Stimulated activated CD4-positive, alpha-beta T cell treated with anti-CD3 and anti-CD28 coated beads, Interleukin-2, amount 100 ng/mL, for 4 hours (primary cell): ENCODE measurements around the gene RNF222.
"Not testable (repeated sequence)": the region's sequence is repeated elsewhere in the genome, so short reads cannot be mapped to it uniquely, and the experiment has no call there.

Experiments used
- DNase-seq: peaks from one replicate; pipeline ENCODE4 v3.0.0-alpha.2; 2020; ENCODE audit warnings: low read depth

Gene RNF222

GRCh38 chr17:8378117-8378516 is 19.5 kb downstream of the RNF222 start:
- not testable (repeated sequence) for DNase-seq

GRCh38 chr17:8377422-8377821 is 20.2 kb downstream of the RNF222 start:
- no peak for DNase-seq

- peak; percentile 79 for DNase-seq
Observed at GRCh38 chr17:8376271-8377067, 21.2 kb downstream of the RNF222 start, which contains the start of gene KRABD2. TSS of gene KRABD2 (minus strand) at chr17:8376704.

- DNase-seq: no peak
Observed at GRCh38 chr17:8375738-8376259, 21.8 kb downstream of the RNF222 start.

GRCh38 chr17:8373856-8374255 is 23.8 kb downstream of the RNF222 start:
- not testable (repeated sequence) for DNase-seq

GRCh38 chr17:8372422-8372821 is 25.2 kb downstream of the RNF222 start:
- DNase-seq: no peak

- no peak for DNase-seq
Observed at GRCh38 chr17:8371786-8372185, 25.8 kb downstream of the RNF222 start.

GRCh38 chr17:8369944-8370343 is 27.7 kb downstream of the RNF222 start:
- no peak for DNase-seq

GRCh38 chr17:8368193-8368592 is 29.4 kb downstream of the RNF222 start:
- DNase-seq: no peak

GRCh38 chr17:8366231-8366630 is 31.4 kb downstream of the RNF222 start:
- DNase-seq: no peak

GRCh38 chr17:8365143-8365542 is 32.5 kb downstream of the RNF222 start:
- DNase-seq: no peak

GRCh38 chr17:8362651-8363332 is 34.8 kb downstream of the RNF222 start:
- DNase-seq: no peak

- DNase-seq: no peak
Observed at GRCh38 chr17:8360751-8361150, 36.9 kb downstream of the RNF222 start.

GRCh38 chr17:8360260-8360659 is 37.4 kb downstream of the RNF222 start:
- no peak for DNase-seq

GRCh38 chr17:8359769-8360168 is 37.9 kb downstream of the RNF222 start:
- DNase-seq: no peak

GRCh38 chr17:8357910-8358309 is 39.7 kb downstream of the RNF222 start:
- no peak for DNase-seq

- DNase-seq: no peak
Observed at GRCh38 chr17:8354236-8354635, 43.4 kb downstream of the RNF222 start.

GRCh38 chr17:8353736-8354135 is 43.9 kb downstream of the RNF222 start:
- no peak for DNase-seq

- no peak for DNase-seq
Observed at GRCh38 chr17:8350339-8350738, 47.3 kb downstream of the RNF222 start.

GRCh38 chr17:8347001-8347400 is 50.6 kb downstream of the RNF222 start:
- not testable (repeated sequence) for DNase-seq

GRCh38 chr17:8345951-8346665 is 51.5 kb downstream of the RNF222 start:
- no peak for DNase-seq

- no peak for DNase-seq
Observed at GRCh38 chr17:8345052-8345690, 52.5 kb downstream of the RNF222 start.
